ENCODE measurements around the gene PKD2. TPM values are rescaled to one million over a fixed set of nuclear protein-coding genes. Genes with fewer than 3 reads are reported as not detected.
A peak's percentile ranks its signal among the peaks of the same experiment; 100 is the strongest.

Gene PKD2
- 27.1 and 31.1 TPM in 2 replicates for total RNA-seq
- 16.3 and 19.2 TPM in 2 replicates for polyA plus RNA-seq

DNA sequence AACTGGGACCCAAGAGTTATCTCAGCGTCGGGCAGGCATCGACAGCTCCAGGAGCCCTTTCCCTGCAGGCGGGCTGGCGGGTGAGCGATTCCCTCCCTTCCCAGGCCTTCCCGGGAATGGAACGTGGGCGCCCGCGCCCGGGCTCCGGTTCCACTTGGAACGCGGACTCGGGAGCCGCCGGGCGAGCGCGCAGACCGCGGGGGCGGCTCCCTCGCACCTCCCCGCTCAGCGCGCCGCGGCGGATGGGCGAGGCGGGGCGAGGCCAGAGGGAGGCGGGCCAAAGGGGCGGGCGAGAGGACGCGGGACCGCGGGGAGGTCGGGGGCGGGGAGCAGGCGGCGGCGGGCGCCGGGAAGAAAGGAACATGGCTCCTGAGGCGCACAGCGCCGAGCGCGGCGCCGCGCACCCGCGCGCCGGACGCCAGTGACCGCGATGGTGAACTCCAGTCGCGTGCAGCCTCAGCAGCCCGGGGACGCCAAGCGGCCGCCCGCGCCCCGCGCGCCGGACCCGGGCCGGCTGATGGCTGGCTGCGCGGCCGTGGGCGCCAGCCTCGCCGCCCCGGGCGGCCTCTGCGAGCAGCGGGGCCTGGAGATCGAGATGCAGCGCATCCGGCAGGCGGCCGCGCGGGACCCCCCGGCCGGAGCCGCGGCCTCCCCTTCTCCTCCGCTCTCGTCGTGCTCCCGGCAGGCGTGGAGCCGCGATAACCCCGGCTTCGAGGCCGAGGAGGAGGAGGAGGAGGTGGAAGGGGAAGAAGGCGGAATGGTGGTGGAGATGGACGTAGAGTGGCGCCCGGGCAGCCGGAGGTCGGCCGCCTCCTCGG, at the start of gene PKD2:
PKD2 (plus strand) TSS at position 332 of the 818 bp plus-strand sequence; CDS start at position 431, 99 bp downstream.
- Histone ChIP-seq H3K36me3 (no peaks in the 10 kb centered on the region), H3K9me3 (ENCODE audit: low read depth) (no peaks in the 10 kb centered on the region), H3K27ac (no peak within 1 kb of the TSS), H3K27me3 (no peaks in the 10 kb centered on the region), H3K4me1 (ENCODE audit: low read depth) (peaks cover 13% of the 10 kb centered on the region), H3K4me3 (peak within 1 kb of the TSS; percentile 97)
- peak; percentile 83 to 84 for DNase-seq (ENCODE audit: low read depth in 1 of 2, low spot score in 1 of 2)
- TF ChIP-seq, protein P1, sequence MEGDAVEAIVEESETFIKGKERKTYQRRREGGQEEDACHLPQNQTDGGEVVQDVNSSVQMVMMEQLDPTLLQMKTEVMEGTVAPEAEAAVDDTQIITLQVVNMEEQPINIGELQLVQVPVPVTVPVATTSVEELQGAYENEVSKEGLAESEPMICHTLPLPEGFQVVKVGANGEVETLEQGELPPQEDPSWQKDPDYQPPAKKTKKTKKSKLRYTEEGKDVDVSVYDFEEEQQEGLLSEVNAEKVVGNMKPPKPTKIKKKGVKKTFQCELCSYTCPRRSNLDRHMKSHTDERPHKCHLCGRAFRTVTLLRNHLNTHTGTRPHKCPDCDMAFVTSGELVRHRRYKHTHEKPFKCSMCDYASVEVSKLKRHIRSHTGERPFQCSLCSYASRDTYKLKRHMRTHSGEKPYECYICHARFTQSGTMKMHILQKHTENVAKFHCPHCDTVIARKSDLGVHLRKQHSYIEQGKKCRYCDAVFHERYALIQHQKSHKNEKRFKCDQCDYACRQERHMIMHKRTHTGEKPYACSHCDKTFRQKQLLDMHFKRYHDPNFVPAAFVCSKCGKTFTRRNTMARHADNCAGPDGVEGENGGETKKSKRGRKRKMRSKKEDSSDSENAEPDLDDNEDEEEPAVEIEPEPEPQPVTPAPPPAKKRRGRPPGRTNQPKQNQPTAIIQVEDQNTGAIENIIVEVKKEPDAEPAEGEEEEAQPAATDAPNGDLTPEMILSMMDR (IDR thresholded peaks at IDR 0.05; ENCODE audit: low read depth, low read length) = no peak

- Histone ChIP-seq H3K4me1 (ENCODE audit: low read depth) (no peaks in the 10 kb centered on the region), H3K36me3 (no peaks in the 10 kb centered on the region), H3K27me3 (no peaks in the 10 kb centered on the region), H3K9me3 (ENCODE audit: low read depth) (no peaks in the 10 kb centered on the region), H3K4me3 (no peak overlapping the region), H3K27ac (no peak overlapping the region)
- DNase-seq (ENCODE audit: low read depth in 1 of 2, low spot score in 1 of 2) = peak in 1 of 2 donors; percentile 41
- TF ChIP-seq, protein P1 (IDR thresholded peaks at IDR 0.05; ENCODE audit: low read depth, low read length) = no peak
Observed at GRCh38 chr4:87961993-87962392, 45.4 kb upstream of the PKD2 start.

GRCh38 chr4:87962398-87963146, 44.9 kb upstream of the PKD2 start:
- Histone ChIP-seq H3K27ac (no peak overlapping the region), H3K27me3 (no peaks in the 10 kb centered on the region), H3K4me3 (no peak overlapping the region), H3K4me1 (ENCODE audit: low read depth) (no peaks in the 10 kb centered on the region), H3K9me3 (ENCODE audit: low read depth) (no peaks in the 10 kb centered on the region), H3K36me3 (no peaks in the 10 kb centered on the region)
- TF ChIP-seq, protein P1 (IDR thresholded peaks at IDR 0.05; ENCODE audit: low read depth, low read length) = no peak
- DNase-seq (ENCODE audit: low read depth in 1 of 2, low spot score in 1 of 2) = peak in 1 of 2 donors; percentile 5

GRCh38 chr4:87965501-87965975, 41.9 kb upstream of the PKD2 start:
- H3K27ac ChIP-seq = no peak overlapping the region
- H3K27me3 ChIP-seq = no peaks in the 10 kb centered on the region
- no peaks in the 10 kb centered on the region for H3K4me1 ChIP-seq (ENCODE audit: low read depth)
- DNase-seq (ENCODE audit: low read depth in 1 of 2, low spot score in 1 of 2) = no peak
- TF ChIP-seq, protein P1 (IDR thresholded peaks at IDR 0.05; ENCODE audit: low read depth, low read length) = no peak
- H3K36me3 ChIP-seq = no peaks in the 10 kb centered on the region
- no peaks in the 10 kb centered on the region for H3K9me3 ChIP-seq (ENCODE audit: low read depth)
- no peak overlapping the region for H3K4me3 ChIP-seq

DNA sequence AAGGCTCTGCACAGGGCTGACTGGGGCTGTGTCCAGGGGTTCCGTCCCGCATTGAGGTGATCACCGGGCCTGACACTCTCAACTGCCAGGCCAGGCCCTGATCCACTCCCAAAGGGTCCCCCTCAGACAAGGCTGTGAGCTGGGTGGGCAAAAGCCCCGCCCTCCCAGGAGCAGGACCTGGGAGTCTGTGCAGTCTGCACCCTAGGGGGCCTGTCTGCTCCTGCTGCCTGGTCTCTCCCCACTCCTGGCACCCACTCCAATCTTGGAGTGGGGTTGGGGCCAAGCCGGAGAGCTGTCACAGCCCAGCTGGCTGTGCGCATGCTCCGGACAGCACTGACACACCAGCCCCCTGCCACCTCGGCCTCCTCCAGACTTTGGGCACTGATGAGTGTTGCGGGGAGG, 41.3 kb upstream of the PKD2 start:
- Histone ChIP-seq H3K9me3 (ENCODE audit: low read depth) (no peaks in the 10 kb centered on the region), H3K4me1 (ENCODE audit: low read depth) (no peaks in the 10 kb centered on the region), H3K36me3 (no peaks in the 10 kb centered on the region), H3K27ac (no peak overlapping the region), H3K4me3 (no peak overlapping the region), H3K27me3 (no peaks in the 10 kb centered on the region)
- TF ChIP-seq, protein P1 (IDR thresholded peaks at IDR 0.05; ENCODE audit: low read depth, low read length) = no peak
- no peak for DNase-seq (ENCODE audit: low read depth in 1 of 2, low spot score in 1 of 2)

All from cardiac muscle cell (in vitro differentiated cells and primary cell).